Transverse colon (tissue), 4 donors: ENCODE data around the gene B2M. TPM values are rescaled to one million over a fixed set of nuclear protein-coding genes. Genes with fewer than 3 reads are reported as not detected.

Experiments
- DNase-seq: peaks from one replicate; pipeline ENCODE4 v3.0.0-alpha.2; 2019
- H3K27ac ChIP-seq, 4 donors: fragments of 200-600 bp; sonication (generic); 2 replicates each; pipeline ENCODE4 v1.5.1; 2016 to 2018; ENCODE audit warnings: inconsistent platforms in 4 of 4
- H3K27me3 ChIP-seq: fragments of 200-600 bp; sonication (generic); 2 replicates; pipeline ENCODE4 v1.5.1; 2017; ENCODE audit warnings: inconsistent platforms
- H3K36me3 ChIP-seq, 4 donors: fragments of 200-600 bp; sonication (generic); 2 replicates each; pipeline ENCODE4 v1.5.1; 2017 to 2019; ENCODE audit warnings: inconsistent platforms in 4 of 4
- H3K4me1 ChIP-seq, 4 donors: fragments of 200-600 bp; sonication (generic); 2 replicates each; pipeline ENCODE4 v1.5.1; 2017 to 2020; ENCODE audit warnings: inconsistent platforms in 4 of 4
- H3K4me3 ChIP-seq, 4 donors: fragments of 200-600 bp; sonication (generic); 1 replicate in 1 of 4; 2 replicates in 3 of 4; pipeline versions ENCODE4 v1.5.1 to v1.6.1; 2017 to 2019; ENCODE audit warnings: inconsistent platforms in 4 of 4
- H3K9me3 ChIP-seq, 2 donors: fragments of 200-600 bp; sonication (generic); 2 replicates each; pipeline ENCODE4 v1.5.1; 2017 to 2019; ENCODE audit warnings: inconsistent platforms in 2 of 2
- CTCF ChIP-seq, 5 experiments: fragments of 200-600 bp in 3 of 5; fragments of 450-650 bp in 2 of 5; sonication (generic) in 3 of 5; IDR thresholded peaks; 1 replicate in 2 of 5; 2 replicates in 3 of 5; pipeline ENCODE4 v1.5.1; 2016 to 2017; ENCODE audit warnings: antibody characterized with exemption in 5 of 5, inconsistent platforms in 3 of 5, mild to moderate bottlenecking in 2 of 5, moderate library complexity in 1 of 5
- EP300 ChIP-seq: sonication (generic); formaldehyde crosslinking; IDR thresholded peaks from one replicate; pipeline ENCODE4 v1.6.1; 2017; ENCODE audit warnings: antibody characterized with exemption, low read depth
- POLR2A ChIP-seq: fragments of 450-650 bp; IDR thresholded peaks from one replicate; pipeline ENCODE4 v1.6.1; 2016; ENCODE audit warnings: antibody characterized with exemption, mild to moderate bottlenecking, moderate library complexity
- POLR2AphosphoS5 ChIP-seq, 3 donors: sonication (generic); formaldehyde crosslinking; IDR thresholded peaks; one replicate each; pipeline ENCODE4 v1.6.1; 2016; ENCODE audit warnings: antibody characterized with exemption in 3 of 3
- WGBS, 2 donors: methylation state at CpG; one replicate each; pipeline ENCODE4 v1.1.5; 2018; ENCODE audit warnings: low coverage in 1 of 2; 5-methylcytosine and 5-hydroxymethylcytosine counted together
- in situ Hi-C, 4 donors: fragments of 200-750 bp; cut with MboI; loops; one replicate each; pipeline versions ENCODE4 v1.15.0 to v1.15.1; 2017; ENCODE audit warnings: low sequenced_read_pairs in 3 of 4, low pct_ligation_motif_present in 1 of 4, low pct_unique_long_range_greater_than_20kb in 1 of 4
- intact Hi-C: fragments of 100-400 bp; cut with DNase I; formaldehyde crosslinking; loops from one replicate; pipeline ENCODE4 v1.15.1; 2023; ENCODE audit warnings: low total_unique reads
- small RNA-seq, 4 donors: library from RNA; depleted of rRNA; stranded (forward); fragments of <200 nt; gene quantifications; one replicate each; pipeline ENCODE3, GENCODE V24; 2016
- total RNA-seq, 4 donors: library from RNA; depleted of rRNA; stranded (reverse); fragments of >200 nt; gene quantifications; one replicate each; pipeline ENCODE4 v1.1.0, GENCODE V29; 2016

The B2M gene
- total RNA-seq, 4 donors from 2014 or later, result 1,352 to 7,131 (median 5,706) TPM

GRCh38 chr15:44763848-44764247, 52.5 kb downstream of the B2M start:
- intact Hi-C loops (no loop called here), in situ Hi-C loops (no loop called here)
- Histone ChIP-seq H3K27ac (no peak overlapping the region), H3K4me3 (no peak overlapping the region), H3K9me3 (no peaks in the 10 kb centered on the region), H3K36me3 (no peaks in the 10 kb centered on the region), H3K27me3 (no peaks in the 10 kb centered on the region), H3K4me1 (no peaks in the 10 kb centered on the region)
- TF ChIP-seq POLR2A, result no peak
- TF ChIP-seq POLR2AphosphoS5 (IDR thresholded peaks at IDR 0.05), result no peak
- no peak for TF ChIP-seq EP300
- no peak for TF ChIP-seq CTCF (IDR thresholded peaks at IDR 0.05)
- 85 to 89% methylated on average over 3 of the region's 3 CpGs for WGBS, 2 donors
- no peak for DNase-seq

GRCh38 chr15:44765036-44765435, 53.7 kb downstream of the B2M start:
- no peak for DNase-seq
- no peak for TF ChIP-seq POLR2AphosphoS5 (IDR thresholded peaks at IDR 0.05)
- TF ChIP-seq CTCF (IDR thresholded peaks at IDR 0.05), result no peak
- no peak for TF ChIP-seq EP300
- no peak for TF ChIP-seq POLR2A
- intact Hi-C loops (no loop called here), in situ Hi-C loops (no loop called here)
- no peak overlapping the region for H3K27ac ChIP-seq
- WGBS, 2 donors, result 38 to 41% methylated on average over 3 of the region's 3 CpGs
- no peaks in the 10 kb centered on the region for H3K36me3 ChIP-seq
- H3K4me1 ChIP-seq, result no peaks in the 10 kb centered on the region
- no peaks in the 10 kb centered on the region for H3K27me3 ChIP-seq
- H3K4me3 ChIP-seq, result no peak overlapping the region
- no peaks in the 10 kb centered on the region for H3K9me3 ChIP-seq

Small RNAs within 50 kb of the gene (small RNA-seq; reads per million reads assigned to genes)
- 0 reads per million in 4 donors for gene RF00019

Other genes starting within 250 kb of the B2M start
- gene EIF3J, start 174.4 kb upstream of the B2M start, total RNA-seq, result 10 to 100 TPM; 27.7 to 55.6 (median 42.2) TPM
- gene SPG11, start 47.9 kb upstream of the B2M start, total RNA-seq, result 100 to 1,000 TPM in 2 of 4 donors, 10 to 100 TPM in 2; 79.7 to 149 (median 103) TPM
- gene PATL2, start 194 bp upstream of the B2M start, total RNA-seq, result 10 to 100 TPM in 1 of 4 donors, 1 to 10 TPM in 3; 3.0 to 40.0 (median 4.4) TPM
- 10 to 100 TPM in 3 of 4 donors, 1 to 10 TPM in 1; 5.6 to 17.3 (median 13.7) TPM for gene TRIM69, start 25.0 kb downstream of the B2M start, total RNA-seq
- gene TERB2, start 245.2 kb downstream of the B2M start, total RNA-seq, result not detected